ENCODE data around the gene PLEKHA7.

PLEKHA7 gene

GRCh38 chr11:16833026-16833425 lies 181.2 kb downstream of the PLEKHA7 start:
- TF ChIP-seq CTCF (IDR thresholded peaks at IDR 0.05; ENCODE audit: insufficient read depth, low read length, missing control alignments): no peak
- CTCF ChIA-PET: interaction anchor here (1.0 to 1.1 kb wide), 3 partner anchors 9 to 13 kb away, joined by 3 to 5 read pairs (median 3); no protein-coding TSS in a partner anchor
- no peak for DNase-seq (ENCODE audit: low read depth, low spot score)
- H3K4me3 ChIP-seq (ENCODE audit: low read depth, low read length): no peak overlapping the region
- POLR2A ChIA-PET: no interaction called here

- CTCF ChIA-PET: interaction anchor here (0.9 kb wide), 1 partner anchor 12 kb away, joined by 3 read pairs; no protein-coding TSS in a partner anchor
- POLR2A ChIA-PET: no interaction called here
These were observed 182.0 kb downstream of the PLEKHA7 start for GRCh38 chr11:16832193-16832539.

GRCh38 chr11:16831316-16832192 lies 182.7 kb downstream of the PLEKHA7 start:
- no peak for DNase-seq (ENCODE audit: low read depth, low spot score)
- POLR2A ChIA-PET: no interaction called here
- no peak overlapping the region for H3K4me3 ChIP-seq (ENCODE audit: low read depth, low read length)
- CTCF ChIA-PET: interaction anchor here (0.9 to 1.8 kb wide), 2 partner anchors 11 kb away, joined by 3 to 9 read pairs; no protein-coding TSS in a partner anchor
- TF ChIP-seq CTCF (IDR thresholded peaks at IDR 0.05; ENCODE audit: insufficient read depth, low read length, missing control alignments): no peak

More at GRCh38 chr11:16832193-16832539, 182.0 kb downstream of the PLEKHA7 start:
- TF ChIP-seq CTCF (IDR thresholded peaks at IDR 0.05; ENCODE audit: insufficient read depth, low read length, missing control alignments): no peak
- no peak for DNase-seq (ENCODE audit: low read depth, low spot score)
- H3K4me3 ChIP-seq (ENCODE audit: low read depth, low read length): no peak overlapping the region

- H3K4me3 ChIP-seq (ENCODE audit: low read depth, low read length): no peak overlapping the region
- DNase-seq (ENCODE audit: low read depth, low spot score): no peak
- POLR2A ChIA-PET: no interaction called here
- TF ChIP-seq CTCF (IDR thresholded peaks at IDR 0.05; ENCODE audit: insufficient read depth, low read length, missing control alignments): no peak
- CTCF ChIA-PET: no interaction called here
These were observed 187.1 kb downstream of the PLEKHA7 start for GRCh38 chr11:16827139-16827538.

GRCh38 chr11:16825968-16826367 lies 188.2 kb downstream of the PLEKHA7 start:
- ChIA-PET CTCF (interaction anchor here (2.1 kb wide), 1 partner anchor 37 kb away, joined by 4 read pairs; no protein-coding TSS in a partner anchor), POLR2A (no interaction called here)
- no peak for DNase-seq (ENCODE audit: low read depth, low spot score)
- TF ChIP-seq CTCF (IDR thresholded peaks at IDR 0.05; ENCODE audit: insufficient read depth, low read length, missing control alignments): no peak
- no peak overlapping the region for H3K4me3 ChIP-seq (ENCODE audit: low read depth, low read length)

- POLR2A ChIA-PET: no interaction called here
- CTCF ChIA-PET: interaction anchor here (0.6 to 2.1 kb wide), 3 partner anchors 36 to 242 kb away, joined by 3 to 5 read pairs (median 4); no protein-coding TSS in a partner anchor
- no peak overlapping the region for H3K4me3 ChIP-seq (ENCODE audit: low read depth, low read length)
- TF ChIP-seq CTCF (IDR thresholded peaks at IDR 0.05; ENCODE audit: insufficient read depth, low read length, missing control alignments): no peak
- DNase-seq (ENCODE audit: low read depth, low spot score): no peak
These were observed 189.1 kb downstream of the PLEKHA7 start for GRCh38 chr11:16825101-16825500.
